Epithelial cell of esophagus (primary cell): ENCODE measurements around the gene STXBP3.

Experiments
- DNase-seq: peaks from one replicate; pipeline ENCODE4 v3.0.0; 2010; ENCODE audit warnings: low read depth
- H3K4me3 ChIP-seq: 2 replicates; pipeline ENCODE4 v1.5.1; 2011; ENCODE audit warnings: mild to moderate bottlenecking, low read length, control low read depth
- CTCF ChIP-seq: IDR thresholded peaks from 2 replicates; pipeline ENCODE4 v1.5.1; 2011; ENCODE audit warnings: low read depth, mild to moderate bottlenecking, low read length, control low read depth, inconsistent platforms; ENCODE audit not compliant: insufficient read depth; ENCODE audit errors: missing control alignments

The STXBP3 gene

GRCh38 chr1:108718927-108719655 lies 27.4 kb upstream of the STXBP3 start:
- no peak overlapping the region for H3K4me3 ChIP-seq
- no peak for DNase-seq
- TF ChIP-seq CTCF = no peak

- DNase-seq = peak; percentile 90
- TF ChIP-seq CTCF = no peak
- no peak overlapping the region for H3K4me3 ChIP-seq
Measured at GRCh38 chr1:108719656-108720435, 26.6 kb upstream of the STXBP3 start.

- no peak overlapping the region for H3K4me3 ChIP-seq
- no peak for DNase-seq
- TF ChIP-seq CTCF = no peak
Measured at GRCh38 chr1:108722292-108722691, 24.2 kb upstream of the STXBP3 start.

- H3K4me3 ChIP-seq = no peak overlapping the region
- TF ChIP-seq CTCF = no peak
- no peak for DNase-seq
Measured at GRCh38 chr1:108725906-108726305, 20.6 kb upstream of the STXBP3 start.

GRCh38 chr1:108728327-108728923 lies 18.0 kb upstream of the STXBP3 start:
- TF ChIP-seq CTCF = no peak
- no peak overlapping the region for H3K4me3 ChIP-seq

GRCh38 chr1:108729481-108729880 lies 17.0 kb upstream of the STXBP3 start:
- no peak for DNase-seq
- H3K4me3 ChIP-seq = no peak overlapping the region

More at GRCh38 chr1:108728327-108728923, 18.0 kb upstream of the STXBP3 start:
- no peak for DNase-seq

More at GRCh38 chr1:108729481-108729880, 17.0 kb upstream of the STXBP3 start:
- no peak for TF ChIP-seq CTCF
